Astrocyte of the hippocampus (primary cell): Measurements from ENCODE around the gene CSKMT.
"Not testable (repeated sequence)": the region's sequence is repeated elsewhere in the genome, so short reads cannot be mapped to it uniquely, and the experiment has no call there.

Source experiments
- DNase-seq: peaks from one replicate; pipeline ENCODE4 v3.0.0; 2011; ENCODE audit warnings: low read depth, low spot score

CSKMT gene

DNA sequence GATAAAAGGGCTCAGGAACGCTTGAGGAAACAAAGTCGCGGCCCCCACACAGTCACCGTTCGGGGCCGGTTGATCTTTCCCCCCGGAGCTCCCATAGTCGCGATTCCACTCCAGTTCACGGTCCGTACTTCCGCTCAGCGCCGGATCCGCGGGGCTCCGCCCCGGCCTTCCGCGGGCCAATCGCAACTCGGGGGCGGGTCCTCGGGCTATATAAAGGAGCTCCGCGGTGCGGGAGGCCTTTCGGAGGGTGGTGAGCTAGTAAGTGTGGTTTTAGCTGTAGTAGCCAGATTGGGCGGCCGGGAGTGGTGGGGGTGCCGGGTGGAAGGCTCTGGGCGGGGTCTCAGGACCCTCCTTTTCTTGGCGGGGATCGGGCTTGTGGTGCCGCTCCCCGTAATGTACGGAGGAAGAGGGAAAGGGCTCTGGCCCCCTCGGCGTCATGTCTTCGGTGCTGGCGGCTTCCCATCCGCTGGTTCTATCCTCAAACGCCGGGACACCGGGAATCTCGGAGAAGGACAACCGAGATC is at the start of gene CSKMT, which contains the start of gene C11orf98:
Gene CSKMT, plus strand, starts transcription at position 238 of the 524 bp plus-strand sequence. CDS start 568 bp downstream, outside the sequence.
Gene C11orf98, minus strand, starts transcription at position 136 of the 524 bp plus-strand sequence. Its CDS starts 41 bp downstream, at position 95.
- DNase-seq, result peak; percentile 98

GRCh38 chr11:62615521-62615920 is 49.6 kb upstream of the CSKMT start:
- DNase-seq, result no peak

DNA sequence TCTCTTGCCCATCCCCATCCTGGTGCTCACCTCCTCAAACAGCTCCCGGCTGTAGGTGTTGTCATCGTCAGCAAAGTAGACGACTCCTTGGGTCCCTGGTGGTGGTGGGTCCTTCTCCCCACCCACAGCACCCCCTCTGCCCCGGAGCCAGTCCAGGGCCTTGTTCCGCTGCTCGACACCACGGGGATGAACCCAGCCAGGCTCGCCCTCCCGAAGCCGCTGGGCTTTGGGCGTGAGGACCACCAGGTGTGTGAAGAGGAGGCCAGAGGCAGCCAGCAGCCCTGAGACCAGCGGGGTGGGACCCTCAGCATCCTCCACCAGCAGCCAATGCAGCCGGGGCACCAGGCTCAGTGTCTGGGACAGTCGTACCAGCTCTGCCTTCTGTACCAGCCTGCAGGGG is 48.2 kb upstream of the CSKMT start:
- not testable (repeated sequence) for DNase-seq

GRCh38 chr11:62621027-62621566 is 44.0 kb upstream of the CSKMT start:
- no peak for DNase-seq

GRCh38 chr11:62621567-62622470 is 43.3 kb upstream of the CSKMT start, which contains the start of gene B3GAT3:
TSS of gene B3GAT3 (minus strand) at chr11:62621986. CDS start at chr11:62621947, 39 bp downstream.
- peak; percentile 100 for DNase-seq

GRCh38 chr11:62622476-62623089 is 42.5 kb upstream of the CSKMT start:
- DNase-seq, result no peak

DNA sequence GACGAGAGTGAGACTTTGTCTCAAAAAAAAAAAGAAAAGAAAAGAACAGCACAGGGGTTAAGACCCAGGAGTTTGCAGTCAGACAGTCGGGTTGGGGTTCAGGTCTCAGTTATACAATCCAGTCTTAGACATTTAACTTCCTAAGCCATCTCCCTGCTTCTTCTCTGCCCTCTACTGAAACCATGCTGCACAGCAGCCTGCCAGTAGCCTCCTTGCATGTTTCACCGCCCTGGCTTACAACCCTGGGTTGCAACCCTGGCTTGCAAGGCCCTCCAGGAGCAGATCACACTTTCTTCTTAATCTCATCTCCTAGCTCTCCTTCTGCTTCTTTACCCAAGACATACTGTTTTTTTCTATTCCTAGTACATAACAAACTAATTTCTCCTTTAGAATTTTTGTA is 37.4 kb upstream of the CSKMT start:
- DNase-seq, result no peak

GRCh38 chr11:62632492-62632891 is 32.6 kb upstream of the CSKMT start:
- no peak for DNase-seq

- DNase-seq, result no peak
Measured at GRCh38 chr11:62644220-62644619, 20.9 kb upstream of the CSKMT start.

GRCh38 chr11:62645671-62645945 is 19.5 kb upstream of the CSKMT start:
- no peak for DNase-seq

- DNase-seq, result peak; percentile 99
Measured at GRCh38 chr11:62645946-62646824, 18.9 kb upstream of the CSKMT start, which contains the start of gene GANAB. TSS of gene GANAB (minus strand) at chr11:62646613. CDS start at chr11:62646599, 14 bp downstream.

DNA sequence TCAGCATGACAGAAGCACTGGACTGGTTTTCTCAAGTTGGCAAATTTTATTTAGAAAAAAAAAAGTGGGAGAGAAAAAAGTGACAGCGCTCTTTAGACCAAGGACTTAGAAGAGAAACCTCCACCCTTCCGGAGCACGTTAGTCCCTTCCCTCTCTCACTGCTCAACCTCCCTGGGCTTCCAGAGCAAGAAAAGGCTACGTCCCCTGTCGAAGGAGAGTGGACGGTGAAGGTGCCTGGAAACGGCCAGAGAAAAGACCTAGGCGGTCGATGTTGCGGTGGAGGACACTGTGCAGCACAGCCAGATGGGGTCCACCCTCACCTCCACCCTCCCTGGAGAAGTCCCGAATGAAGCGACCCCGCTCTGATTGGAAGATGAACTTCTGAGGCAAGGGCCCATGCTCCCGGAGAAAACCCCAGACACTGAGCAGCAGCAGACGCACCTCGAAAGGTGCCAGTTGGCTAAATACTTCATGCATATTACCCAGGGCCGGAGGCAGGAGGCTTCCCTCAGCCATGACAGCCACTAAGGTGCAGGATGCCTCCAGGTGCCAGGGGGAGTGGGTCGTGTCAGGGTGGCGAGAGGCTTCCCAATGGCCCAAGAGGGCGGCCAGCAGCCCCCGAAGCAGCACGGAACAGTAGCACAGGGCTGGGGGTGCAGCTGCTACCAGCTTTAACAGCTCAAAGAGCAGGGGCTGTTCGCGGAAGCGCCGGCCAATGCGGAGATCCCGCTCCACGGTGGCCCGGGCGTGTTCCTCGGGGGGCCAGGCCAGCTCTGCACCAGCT is 18.1 kb upstream of the CSKMT start:
- no peak for DNase-seq

GRCh38 chr11:62647609-62648005 is 17.5 kb upstream of the CSKMT start:
- DNase-seq, result no peak

DNA sequence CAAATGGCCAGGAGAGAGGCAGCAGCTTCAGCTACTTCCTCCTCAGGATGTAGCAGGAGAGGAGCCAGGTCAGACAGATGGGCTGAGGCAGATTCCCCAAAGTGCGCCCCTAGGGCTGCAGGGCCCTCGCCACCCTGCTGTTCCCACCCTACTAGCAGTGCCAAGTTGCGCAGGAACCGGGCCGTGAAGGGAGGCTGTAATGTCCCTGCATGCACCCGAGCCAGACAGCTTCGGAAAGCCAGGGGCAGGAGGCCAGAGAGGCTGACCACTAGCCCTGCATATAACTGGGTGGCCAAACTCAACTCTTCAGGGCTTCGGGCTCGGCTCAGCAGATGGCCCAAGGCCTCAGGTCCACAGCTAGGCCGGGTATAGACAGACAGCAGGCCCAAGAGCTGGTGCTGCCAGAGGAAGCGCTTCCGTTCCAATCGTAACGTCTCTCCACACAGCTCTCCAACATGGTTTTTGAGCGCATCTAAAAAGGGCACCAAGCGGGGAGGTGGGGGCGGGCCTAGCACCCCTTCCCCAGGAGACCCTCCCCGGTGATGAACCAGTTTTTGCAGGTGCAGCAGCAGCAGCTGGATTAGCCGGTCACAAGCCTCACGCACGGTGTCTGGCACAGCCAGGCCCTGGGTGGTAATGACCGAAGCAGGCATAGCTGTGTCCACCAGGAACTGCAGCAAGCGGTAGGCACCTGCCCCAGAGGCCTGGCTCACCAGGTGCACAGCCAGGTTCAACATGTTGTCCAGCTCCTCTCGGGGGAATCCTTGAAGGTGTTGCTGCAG is 16.7 kb upstream of the CSKMT start:
- no peak for DNase-seq

DNA sequence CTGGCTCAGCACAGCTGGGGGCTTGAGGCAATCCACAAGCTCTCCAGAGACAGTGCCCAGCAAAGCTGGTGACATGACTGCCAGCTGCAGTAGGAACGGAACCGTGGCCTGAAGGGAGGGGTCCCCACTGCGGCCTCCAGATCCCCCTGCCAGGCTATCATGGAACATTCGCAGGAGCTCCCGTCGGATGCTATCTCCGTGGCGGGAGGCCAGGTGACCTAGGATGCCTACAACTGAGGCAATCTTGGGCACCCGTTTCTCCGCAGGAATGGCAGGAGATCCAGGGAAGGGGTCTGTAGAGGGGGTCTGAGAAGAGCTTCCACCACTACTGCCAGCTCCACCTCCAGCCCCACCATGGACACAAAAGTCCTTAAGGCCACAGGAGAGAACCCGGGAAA is 16.1 kb upstream of the CSKMT start:
- DNase-seq, result no peak

GRCh38 chr11:62649486-62649885 is 15.6 kb upstream of the CSKMT start:
- no peak for DNase-seq

GRCh38 chr11:62650283-62650682 is 14.8 kb upstream of the CSKMT start:
- DNase-seq, result not testable (repeated sequence)

GRCh38 chr11:62652161-62653006 is 12.7 kb upstream of the CSKMT start:
- no peak for DNase-seq

GRCh38 chr11:62654297-62654696 is 10.8 kb upstream of the CSKMT start:
- DNase-seq, result no peak
